Medulla oblongata (tissue), 1 donor: Measurements from ENCODE around the gene ESPNL.

ENCODE experiments used
- DNase-seq: peaks from one replicate; pipeline ENCODE4 v3.0.0-alpha.2; 2015; ENCODE audit errors: extremely low spot score

ESPNL gene

DNA sequence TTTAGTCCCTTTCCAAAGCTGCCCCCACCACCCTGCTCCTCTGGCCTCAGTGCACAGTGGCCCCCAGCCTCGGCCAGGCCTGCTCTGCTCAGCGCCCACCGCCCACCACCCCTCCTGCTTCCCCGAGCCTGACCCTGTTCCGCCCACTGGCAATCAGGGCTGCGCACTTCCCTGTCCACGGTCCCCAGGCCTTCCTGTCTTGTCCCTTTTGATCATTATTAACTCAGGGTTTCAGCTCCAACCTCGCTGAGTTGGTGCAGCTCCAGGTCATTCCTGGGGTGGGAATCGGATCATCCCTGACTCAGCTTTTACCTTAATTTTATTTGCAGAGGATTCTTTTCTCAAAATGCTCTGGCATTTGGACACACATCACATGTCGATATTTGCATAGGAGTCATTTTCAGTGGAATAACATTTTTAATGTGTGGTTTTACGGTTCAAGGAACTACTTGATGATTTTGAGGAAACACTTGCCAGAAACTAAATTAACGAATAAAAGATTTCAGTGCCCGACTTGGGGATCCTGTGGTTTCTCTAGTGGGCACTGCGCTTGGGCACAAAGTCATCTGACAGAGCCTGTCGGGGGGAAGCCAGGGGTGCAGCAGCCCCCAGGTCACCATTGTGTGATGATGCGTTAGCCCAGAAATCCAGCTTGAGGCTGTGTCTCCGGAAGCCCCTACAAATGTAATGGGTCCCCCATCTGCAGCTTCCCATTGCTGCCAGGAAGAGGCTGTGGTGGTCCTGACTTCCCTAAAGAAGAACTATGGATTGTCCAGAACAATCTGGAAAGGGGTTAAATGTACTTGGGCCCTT, 1.0 kb upstream of the ESPNL start:
- no peak for DNase-seq

DNA sequence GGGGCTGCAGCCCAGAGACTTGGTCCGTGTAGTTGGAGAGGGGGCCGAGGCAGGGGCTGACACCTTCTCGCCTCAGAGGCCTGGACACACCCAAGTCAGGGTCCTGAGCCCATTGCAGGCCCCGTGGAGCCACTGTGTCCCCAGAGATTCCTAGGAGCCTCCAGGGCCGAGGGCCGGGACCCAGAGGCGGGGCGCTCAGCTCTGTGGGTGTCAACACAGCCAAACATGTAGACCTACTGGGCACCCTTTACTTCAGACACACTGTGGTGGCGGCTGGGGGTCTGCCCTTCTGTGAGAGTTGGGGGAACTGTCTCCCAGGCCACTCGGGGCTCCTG, 459 bp upstream of the ESPNL start:
- DNase-seq: no peak

DNA sequence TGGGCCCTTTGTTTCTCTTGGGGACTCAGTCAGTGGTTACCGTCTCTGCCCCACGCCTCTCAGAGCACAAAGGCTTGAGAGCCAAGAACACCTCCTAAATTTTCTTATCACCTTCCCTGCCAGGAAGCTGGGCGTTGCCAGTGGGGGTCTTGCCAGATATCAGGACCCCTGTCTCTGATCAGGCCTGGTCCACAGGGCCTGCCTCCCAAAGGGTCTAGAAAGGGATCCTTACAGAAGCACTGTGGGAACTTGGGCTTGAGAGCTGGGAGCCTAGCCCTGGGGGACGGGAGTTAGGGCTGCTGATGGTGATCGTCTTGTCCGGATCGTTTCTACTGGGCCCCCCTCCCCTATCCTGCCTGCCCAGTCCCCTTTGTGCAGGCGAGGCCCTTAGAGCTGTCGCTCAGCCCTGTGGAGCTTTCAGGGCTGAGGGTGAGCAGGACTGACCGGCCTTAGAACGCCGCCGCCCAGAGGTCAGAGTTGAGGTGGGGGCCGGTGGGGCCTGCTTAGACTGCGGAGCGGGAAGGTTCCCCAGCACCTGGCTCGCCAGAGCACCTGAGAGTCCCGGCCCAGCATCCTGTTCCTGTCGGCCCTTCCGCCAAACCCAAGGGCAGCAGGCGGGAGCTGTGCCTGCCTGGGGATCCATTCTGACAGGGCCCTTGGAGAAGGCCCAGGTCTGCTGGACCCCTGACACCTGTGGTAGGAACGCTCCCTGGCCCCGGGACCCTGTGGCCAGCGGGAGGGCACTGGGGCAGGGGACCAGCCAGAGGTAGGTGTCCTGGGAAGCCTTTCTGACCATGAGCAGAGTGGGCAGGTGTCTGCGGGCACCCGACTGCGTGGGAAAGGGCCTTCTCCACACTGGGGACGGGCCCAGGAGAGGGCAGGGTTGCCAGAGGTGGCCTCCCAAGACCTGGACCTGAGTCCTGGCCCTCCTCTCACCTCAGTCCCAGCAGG, 956 bp downstream of the ESPNL start:
- DNase-seq: no peak

DNA sequence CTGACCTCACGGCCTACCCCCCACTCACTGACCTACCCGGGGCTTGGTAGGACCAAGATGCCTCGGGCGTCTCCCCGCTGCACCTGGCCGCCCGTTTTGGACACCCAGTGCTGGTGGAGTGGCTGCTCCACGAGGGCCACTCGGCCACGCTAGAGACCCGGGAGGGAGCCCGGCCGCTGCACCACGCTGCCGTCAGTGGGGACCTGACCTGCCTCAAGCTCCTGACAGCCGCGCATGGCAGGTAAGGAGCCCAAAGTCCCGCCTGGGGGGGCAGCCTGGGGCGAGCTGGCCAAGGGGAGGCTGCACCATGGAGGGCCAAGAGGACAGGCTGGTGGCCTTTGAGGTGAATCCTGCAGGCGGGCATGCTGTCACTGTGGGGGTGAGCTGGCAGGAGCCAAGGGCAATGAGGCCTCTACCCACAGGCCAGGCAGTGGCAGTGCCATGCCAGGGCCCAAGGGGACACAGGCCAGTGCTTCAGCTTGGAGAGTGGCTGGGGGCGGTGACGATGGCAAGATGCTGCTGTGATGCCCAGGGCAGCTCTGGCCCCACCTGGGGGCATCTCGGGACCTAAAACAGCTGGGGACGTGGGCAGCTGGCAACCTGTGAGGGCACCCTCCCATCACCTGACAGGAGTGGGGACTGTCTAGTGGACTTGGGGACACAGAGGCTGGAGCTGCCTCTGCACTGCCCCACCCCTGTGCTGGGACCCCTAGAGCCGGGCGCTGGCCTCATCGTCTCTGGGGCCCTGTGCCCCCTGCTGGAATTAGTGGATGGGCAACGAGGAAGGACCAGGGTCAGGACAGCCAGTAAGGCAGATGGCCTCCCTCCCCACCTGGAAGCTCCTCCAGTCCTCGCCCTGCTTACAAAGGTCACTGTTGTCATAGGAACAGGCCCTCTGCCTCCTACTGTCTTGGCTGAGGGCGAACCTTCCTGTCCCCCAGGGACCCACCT, 2.0 kb downstream of the ESPNL start:
- no peak for DNase-seq

DNA sequence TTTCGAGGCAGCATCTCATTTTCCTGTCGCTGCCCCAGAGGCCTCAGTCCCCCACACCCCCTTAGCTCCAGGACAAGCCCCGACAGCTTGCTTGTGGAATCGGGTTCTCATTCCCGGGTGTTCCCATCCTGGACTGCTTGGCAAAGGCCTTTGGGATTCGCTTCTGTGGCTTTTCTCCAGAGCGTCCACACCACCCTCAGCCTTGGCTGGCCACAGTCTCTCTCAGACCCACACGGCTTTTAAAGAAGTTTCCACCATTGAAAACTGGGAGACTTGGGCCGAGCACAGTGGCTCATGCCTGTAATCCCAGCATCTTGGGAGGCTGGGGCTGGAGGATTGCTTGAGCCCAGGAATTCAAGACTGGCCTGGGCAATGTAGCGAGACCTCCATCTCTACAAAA, 2.7 kb downstream of the ESPNL start:
- DNase-seq: no peak

DNA sequence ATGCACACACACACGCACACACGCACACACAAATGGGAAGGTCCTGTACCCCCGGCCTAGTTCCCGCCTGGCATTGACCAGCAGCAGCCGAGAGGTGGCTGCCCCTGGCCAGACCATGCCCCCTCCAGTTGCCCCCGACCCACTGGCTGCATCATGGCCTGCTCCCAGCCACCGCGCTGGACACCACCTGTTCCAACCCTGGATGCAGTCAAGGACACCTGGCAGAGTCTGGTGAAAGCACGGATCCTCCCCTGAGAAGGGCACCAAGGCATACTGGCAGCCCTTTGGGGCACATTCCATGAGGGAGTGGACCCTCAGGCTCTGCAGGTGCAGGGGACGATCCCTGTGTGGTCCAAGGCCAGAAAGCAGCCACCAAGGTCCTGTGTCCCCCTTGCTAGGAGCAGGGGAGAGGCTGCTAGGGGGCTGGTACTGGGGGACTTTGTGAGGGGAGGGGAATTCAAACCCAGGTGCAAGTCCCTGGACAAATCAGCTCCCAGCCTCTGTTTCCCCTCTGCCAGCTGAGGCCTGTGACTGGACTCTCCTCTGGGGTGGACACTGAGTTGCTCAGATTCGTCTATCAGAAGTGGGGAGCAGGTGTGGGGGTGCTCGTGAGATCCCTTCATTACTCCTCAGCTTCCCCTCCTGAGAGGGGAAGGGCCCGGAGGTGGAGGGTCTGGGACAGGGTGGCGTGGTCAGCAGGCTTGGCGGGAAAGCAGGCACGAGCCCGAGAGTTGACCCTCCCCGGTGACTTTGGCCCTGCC, 3.5 kb downstream of the ESPNL start:
- DNase-seq: no peak

DNA sequence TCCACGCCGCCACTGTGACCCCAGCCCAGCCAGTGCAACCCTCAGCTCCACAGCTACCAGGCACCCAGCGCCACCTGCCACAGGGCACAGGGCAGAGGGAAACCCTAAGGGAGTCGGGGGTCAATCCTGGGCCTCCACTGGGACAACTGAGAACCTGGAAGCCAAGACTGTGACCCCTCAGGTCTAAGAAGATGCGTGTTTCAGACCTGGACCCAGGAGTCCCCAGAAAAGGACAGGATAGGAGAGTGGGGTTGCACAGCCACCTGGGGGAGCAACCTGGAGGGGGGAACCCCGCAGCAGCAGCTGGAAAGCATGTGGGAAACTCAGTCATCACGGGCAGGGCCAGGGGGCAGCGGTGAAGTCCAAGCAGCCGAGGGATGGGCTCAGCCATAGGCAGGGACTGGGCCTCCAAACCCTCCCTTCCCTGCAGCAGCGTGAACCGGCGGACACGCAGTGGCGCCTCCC, 4.1 kb downstream of the ESPNL start:
- no peak for DNase-seq

DNA sequence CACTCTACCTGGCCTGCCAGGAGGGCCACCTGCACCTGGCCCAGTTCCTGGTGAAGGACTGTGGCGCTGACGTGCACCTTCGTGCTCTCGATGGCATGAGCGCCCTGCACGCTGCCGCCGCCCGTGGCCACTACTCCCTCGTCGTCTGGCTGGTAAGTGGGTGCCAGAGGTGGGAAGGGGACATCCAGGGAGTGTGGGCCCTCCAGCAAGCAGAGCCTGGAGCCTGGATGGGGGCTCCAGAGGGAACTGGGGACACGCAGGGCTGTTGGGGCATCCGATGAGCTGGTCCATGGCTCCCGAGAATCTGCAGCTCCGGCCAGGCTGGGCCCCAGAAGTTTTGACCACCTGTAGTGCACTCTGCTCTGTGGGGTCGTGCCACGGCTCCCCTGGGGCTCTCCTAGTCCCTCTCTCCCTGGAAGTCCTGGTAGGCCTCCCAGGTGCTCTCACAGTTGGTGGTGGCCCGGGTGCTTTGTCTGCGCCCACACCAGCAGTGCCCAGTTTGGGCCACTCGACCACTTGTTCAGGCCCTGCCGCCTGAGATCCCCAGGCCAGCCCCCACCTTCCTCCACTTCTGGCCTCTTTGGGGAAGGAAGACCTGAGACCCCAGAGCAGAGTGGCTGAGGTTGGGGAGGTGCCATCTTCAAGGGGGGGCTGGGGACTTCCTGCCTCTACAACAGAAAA, 4.7 kb downstream of the ESPNL start:
- no peak for DNase-seq

DNA sequence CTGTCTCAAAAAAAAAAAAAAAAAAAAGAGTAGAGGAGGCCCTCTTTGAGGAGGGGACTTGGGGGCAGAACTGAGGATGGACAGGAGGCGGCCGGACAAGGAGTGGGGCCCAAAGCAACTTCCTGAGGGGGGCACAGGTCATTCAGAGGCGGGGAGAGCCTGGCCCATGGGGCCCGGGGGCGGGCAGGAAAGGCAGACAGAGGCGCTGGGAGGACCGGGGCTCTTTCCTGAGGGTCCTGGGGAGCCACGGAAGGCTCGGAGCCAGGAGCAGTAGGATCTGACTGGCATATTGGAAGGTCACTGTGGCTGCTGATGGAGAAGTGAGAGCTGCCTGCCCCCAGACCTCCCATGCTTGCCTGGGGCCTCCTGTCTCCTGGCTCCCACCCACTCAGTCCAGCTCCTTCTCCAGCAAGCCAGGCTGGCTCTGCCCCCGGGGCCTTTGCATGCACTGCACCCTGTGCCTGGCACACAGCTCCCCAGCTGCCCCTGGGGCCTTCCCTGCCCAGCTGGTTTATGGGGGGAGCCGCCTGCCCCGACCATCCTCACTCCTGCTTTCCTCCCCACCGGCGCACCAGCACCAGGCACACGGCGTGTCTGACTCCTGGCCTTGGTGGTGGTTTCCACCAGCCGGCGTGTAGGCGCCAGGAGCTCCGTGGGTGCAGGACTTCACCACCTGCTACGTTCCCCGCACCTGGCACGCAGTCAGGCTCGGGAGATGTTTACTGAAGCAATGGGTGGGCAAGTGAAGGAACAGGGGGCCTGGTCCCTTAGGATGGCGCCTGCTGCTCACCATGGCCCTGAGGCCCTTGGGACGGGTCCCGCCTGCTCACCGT, 5.6 kb downstream of the ESPNL start:
- no peak for DNase-seq

DNA sequence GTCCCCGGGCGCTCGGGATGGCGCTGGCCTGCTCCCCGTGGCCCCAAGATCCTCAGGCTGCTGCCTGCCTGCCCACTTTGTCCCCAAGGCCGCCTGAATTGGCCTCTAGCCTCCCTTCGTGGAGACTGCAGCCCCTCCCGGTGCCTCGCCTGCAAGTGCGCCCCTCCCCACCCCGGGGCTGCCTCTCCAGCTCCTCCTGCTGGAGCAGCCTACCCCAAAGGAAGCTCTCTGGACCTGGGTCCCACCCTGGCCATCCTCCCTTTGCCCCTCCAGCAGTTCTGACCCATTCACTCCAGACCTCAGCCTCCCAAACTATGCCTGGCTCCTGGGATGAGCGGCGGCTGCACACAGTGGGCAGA, 6.2 kb downstream of the ESPNL start:
- no peak for DNase-seq

DNA sequence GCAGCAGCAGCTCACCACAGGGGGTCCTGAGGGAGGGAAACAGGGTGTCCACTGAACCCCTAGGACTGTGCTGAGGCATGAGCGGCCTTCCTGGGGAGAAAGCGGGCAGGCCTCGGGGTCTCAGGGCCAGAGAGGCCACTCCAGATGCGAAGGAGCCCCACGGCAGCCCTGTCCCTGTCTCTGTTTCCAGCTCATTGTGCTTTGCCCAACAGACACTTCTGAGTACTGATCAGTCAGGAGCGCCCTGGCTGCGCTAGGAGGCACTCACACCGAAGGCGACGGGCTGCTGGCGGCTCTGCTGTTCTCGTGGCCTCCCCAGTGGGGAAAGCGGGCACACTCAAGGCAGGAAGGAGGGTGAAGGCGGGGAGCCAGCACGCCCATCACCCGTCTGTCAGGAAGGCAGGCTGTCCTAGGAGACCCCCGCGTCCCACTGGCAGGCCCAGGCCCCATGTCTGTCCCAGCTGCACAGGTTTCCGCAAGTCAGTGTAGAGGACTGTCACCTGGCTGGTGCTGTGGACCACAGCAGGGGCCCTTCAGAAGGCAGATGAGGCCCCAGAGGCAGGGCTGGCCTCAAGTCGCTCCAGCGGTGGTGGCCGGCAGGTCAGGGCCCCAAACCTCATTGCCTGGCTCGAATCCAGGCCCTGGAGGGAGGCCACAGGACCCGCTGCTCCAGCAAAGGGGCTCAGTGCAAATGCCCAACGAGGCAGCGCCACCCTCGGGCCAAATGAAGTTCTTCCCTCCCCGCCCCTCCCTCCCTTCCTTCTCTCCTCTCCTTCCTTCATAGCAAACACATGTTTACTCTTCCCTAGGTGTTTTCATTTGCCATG, 6.8 kb downstream of the ESPNL start:
- DNase-seq: no peak

DNA sequence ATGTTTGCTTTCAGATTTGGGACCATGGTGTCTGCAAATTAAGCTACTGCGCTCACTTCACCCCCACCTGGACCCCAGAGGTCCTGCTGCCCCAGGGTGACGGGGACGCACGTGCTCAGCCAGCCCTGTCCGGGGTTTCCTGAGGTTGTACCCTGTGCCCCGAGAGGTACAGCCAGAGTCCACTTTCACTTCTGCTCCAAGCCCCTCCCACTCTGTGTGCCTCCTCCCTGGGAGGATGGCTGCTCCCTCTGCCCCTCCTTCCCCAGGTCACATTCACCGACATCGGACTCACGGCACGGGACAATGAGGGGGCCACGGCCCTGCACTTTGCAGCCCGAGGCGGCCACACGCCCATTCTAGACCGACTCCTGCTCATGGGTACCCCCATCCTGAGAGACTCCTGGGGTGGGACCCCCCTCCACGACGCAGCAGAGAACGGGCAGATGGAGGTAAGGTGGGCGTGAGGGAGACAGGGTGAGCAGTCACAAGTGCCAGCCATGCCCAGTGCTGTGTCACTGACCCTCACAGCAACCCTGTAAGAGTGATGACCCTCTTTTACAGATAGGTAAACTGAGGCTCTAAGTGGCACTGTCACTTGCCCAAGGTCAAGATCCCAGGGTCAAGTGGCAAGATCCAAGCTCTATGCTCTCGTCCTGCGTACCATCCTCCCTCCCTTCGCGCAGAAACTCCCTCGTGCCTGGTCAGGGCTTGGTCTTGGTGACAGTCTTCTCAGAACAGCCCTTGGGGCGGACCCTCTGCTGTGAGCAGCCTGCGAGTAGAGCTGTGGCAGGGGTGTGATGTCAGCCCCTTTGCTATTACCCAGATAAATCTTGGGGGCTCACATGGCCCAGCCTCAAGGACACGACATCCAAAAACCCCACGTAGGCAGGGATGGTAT, 7.6 kb downstream of the ESPNL start:
- no peak for DNase-seq

DNA sequence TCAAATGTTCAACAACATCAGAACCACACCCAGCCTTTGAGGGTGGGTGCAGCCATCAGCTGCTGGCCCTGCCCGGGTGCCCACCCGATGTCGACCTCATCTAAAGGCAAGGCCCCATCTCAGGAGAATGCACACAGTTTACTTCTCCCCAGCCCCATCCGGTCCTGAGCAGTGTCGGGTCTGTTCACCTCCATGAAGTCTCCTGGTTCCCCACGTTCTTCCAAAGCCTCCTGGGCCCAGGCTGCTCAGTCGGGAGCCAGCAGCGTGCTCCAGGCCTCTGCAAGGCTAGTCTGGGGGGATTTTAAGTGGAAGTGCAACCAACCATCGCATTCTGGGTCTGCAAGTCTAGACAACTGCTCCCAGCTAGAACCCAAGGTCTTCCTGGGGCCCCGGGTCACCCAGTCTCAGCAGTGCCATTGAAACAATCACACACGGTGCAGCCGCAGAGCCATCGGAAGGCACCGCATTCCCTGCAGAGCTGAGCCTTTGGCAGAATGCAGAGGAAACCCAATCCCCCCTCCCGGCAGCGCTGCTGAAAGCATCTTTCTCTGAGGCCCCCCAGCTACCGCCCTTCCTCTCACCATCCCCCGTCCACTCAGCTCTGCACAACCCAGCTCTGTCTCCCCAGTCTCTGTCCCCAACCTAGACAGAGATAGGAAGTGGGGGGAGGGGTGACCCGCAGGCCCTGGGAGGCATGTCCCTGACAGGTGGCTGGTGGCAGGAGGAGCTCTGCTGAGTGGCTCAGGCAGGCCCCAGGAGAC, 8.5 kb downstream of the ESPNL start:
- DNase-seq: peak; percentile 9

DNA sequence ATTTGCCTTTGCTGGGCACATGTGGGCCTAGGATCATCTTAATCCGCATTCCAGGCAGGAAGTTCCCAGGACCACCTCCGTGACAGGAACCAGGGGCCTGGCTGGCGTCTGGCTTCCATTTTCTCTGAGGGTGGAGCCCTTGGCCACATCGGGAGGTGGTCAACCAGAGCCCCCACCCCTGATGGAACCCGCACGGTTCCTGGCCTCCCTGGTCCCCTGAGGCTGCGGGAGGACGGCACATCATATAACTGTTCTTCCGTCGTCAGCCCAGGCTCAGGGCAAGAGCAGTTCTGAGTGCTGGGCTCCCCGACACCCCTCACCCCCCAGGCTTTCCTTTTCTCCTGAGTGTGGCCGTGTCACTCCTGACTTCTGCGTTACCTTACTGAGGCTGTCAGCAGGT, 13.5 kb downstream of the ESPNL start:
- no peak for DNase-seq

DNA sequence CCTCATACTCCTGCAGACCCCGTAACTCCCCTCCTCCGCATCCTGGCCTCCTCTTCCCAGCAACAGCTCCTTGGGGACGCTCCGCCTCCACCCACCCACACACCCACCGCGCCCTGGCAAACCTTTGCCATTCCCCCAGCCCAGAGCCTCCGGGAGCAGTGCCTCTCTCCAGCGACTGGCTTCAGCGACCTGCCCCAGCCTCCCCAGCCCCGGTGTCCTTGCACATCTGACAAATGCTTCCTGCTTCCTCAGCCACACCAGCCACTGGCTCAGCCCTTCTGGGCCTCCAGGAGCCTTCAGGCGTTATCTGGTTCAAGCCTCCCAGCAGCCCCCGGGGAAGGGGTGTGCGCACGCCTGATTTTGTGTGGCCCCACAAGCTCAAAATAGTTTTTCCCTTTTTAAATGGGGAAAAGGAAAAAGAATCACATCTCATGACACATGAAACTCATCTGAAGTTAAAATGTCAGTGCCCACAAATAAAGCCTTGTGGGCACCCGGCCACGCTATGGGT, 14.2 kb downstream of the ESPNL start:
- DNase-seq: no peak

DNA sequence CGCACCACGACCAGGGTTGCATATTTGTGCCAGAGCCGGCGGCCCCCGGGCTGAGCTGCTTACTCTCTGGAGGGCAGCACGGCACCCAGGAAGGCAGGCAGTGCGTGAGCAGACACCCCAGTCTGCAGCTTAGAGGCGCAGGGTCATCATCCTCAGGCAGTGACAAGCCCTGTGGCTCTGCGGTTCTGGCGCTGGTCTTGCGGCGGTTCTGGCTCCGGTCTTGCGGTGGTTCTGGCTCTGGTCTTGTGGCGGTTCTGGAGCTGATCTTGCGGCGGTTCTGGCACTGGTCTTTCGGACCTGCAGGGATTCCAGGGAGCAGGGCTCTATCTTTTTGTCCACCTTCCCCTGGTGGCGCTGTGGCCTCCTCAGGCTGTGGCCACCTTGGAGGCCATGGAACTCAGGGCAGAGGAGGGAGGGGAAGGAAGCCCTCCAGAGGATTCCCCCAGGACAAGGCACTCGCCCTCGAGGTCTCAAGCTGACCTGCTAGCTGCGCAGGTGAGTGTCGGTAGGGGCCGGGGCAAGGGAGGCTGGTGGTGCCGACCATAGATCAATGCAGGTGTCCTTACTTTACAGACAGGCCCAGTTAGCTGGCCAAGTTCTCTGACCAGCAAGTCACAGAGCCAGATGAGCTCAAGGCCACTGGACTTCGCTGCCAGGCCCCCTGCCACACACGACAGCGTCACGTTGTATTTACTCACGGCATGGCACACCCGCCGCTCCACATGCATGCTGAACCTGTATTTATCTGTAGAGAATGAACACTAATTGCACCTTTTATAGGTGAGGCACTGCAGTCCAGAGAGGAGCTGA, 14.9 kb downstream of the ESPNL start:
- no peak for DNase-seq
